Esophagus squamous epithelium (tissue), 4 donors: ENCODE measurements around the gene POC1A.

Source experiments
- POLR2A ChIP-seq, 4 donors: fragments of 450-650 bp; IDR thresholded peaks; one replicate each; pipeline ENCODE4 v1.6.1; 2017; ENCODE audit warnings: antibody characterized with exemption in 4 of 4, mild to moderate bottlenecking in 4 of 4, moderate library complexity in 3 of 4
- TF ChIP-seq, protein P1 (sequence below), 6 experiments: fragments of 450-650 bp in 4 of 6; fragments of 200-600 bp in 2 of 6; sonication (generic) in 2 of 6; IDR thresholded peaks; one replicate each; pipeline ENCODE4 v1.5.1; 2016 to 2019; ENCODE audit warnings: antibody characterized with exemption in 6 of 6, mild to moderate bottlenecking in 4 of 6, moderate library complexity in 4 of 6

DNA sequence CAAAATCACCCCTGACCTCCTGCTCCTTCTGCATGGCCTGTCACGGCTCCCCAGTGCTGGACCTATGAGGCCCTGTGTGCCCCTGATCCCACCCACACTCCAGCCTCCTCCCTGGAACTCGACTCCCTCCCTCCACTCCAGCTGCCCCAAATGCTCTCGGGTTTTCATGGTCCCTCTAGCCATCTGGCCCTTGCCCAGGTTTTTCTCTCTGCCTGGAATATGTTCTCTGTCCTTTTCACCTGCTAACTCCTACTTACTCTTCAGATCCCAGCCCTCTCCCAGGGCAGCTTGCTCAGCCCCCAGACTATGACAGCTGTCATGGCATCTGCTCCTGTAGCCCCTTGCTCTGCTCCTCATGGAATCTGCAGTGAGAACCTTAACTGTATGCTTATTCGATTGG is 128.2 kb downstream of the POC1A start:
- TF ChIP-seq POLR2A (IDR thresholded peaks at IDR 0.05): no peak
- TF ChIP-seq, protein P1, sequence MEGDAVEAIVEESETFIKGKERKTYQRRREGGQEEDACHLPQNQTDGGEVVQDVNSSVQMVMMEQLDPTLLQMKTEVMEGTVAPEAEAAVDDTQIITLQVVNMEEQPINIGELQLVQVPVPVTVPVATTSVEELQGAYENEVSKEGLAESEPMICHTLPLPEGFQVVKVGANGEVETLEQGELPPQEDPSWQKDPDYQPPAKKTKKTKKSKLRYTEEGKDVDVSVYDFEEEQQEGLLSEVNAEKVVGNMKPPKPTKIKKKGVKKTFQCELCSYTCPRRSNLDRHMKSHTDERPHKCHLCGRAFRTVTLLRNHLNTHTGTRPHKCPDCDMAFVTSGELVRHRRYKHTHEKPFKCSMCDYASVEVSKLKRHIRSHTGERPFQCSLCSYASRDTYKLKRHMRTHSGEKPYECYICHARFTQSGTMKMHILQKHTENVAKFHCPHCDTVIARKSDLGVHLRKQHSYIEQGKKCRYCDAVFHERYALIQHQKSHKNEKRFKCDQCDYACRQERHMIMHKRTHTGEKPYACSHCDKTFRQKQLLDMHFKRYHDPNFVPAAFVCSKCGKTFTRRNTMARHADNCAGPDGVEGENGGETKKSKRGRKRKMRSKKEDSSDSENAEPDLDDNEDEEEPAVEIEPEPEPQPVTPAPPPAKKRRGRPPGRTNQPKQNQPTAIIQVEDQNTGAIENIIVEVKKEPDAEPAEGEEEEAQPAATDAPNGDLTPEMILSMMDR (IDR thresholded peaks at IDR 0.05): no peak
